Measurements from ENCODE around the gene LINGO4.
A peak's percentile ranks its signal among the peaks of the same experiment; 100 is the strongest.

The LINGO4 gene, protein sequence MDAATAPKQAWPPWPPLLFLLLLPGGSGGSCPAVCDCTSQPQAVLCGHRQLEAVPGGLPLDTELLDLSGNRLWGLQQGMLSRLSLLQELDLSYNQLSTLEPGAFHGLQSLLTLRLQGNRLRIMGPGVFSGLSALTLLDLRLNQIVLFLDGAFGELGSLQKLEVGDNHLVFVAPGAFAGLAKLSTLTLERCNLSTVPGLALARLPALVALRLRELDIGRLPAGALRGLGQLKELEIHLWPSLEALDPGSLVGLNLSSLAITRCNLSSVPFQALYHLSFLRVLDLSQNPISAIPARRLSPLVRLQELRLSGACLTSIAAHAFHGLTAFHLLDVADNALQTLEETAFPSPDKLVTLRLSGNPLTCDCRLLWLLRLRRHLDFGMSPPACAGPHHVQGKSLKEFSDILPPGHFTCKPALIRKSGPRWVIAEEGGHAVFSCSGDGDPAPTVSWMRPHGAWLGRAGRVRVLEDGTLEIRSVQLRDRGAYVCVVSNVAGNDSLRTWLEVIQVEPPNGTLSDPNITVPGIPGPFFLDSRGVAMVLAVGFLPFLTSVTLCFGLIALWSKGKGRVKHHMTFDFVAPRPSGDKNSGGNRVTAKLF

DNA sequence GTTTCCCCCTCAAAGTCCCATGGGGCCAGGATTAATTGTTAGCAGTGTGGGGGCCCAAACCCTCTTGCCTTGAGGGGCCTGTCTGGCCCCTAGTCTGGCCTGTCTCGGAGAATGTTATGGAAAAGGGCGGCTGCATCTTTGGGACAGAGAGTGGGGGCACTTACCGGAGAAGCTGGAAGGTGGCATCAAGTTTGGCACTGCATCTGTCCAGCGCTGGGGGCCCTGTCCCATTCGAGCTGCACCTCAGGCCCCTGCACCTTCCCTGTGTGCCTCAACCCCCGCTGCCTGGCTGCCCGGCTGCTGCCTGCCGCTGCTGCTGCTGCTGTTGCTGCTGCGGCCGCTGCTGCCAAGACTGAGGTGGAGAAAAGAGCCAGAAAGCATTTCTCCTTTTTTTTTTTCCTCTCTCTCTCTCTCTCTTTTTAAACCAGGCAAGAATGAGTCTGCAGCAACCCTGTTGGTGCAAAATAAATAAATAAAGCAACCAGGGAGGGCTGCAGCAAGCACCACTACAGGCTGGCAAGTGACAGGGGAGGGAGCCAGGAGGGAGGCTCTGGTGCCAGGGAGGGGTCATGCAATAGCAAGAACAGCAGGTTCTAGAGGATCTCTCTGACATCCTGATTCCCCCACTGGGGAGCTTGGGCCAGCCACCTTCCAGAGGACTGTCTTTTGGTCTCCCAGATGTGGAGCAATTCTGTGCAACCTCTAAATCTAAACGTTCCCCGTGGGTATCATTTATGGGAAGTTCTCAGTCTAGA lies at the start of gene LINGO4:
Gene LINGO4, minus strand, starts transcription at position 354 of the 755 bp plus-strand sequence. CDS start 2,715 bp downstream, outside the sequence.
- no peak for FAIRE-seq
- DNase-seq (ENCODE audit: low spot score): no peak

DNA sequence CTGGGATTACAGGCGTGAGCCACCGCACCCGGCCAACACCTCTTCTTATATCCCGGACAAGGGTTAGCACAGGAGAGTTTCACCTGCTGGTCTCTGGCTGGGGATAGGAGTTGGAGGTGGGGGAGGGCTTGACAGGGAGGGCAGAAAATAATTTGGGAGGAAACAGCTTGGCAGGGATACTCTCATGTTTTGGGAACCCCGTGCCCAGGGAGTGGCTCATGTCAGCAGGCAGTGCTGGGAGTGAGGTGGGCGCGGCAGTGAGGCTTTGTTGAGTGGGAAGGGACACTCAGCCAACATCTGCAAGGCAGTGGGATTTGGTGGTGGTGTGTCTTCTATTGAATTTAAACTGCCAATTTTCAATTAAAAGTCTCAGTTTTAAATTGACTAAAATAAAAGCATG lies 49.4 kb upstream of the LINGO4 start:
- no peak for DNase-seq (ENCODE audit: low spot score)
- FAIRE-seq: no peak

DNA sequence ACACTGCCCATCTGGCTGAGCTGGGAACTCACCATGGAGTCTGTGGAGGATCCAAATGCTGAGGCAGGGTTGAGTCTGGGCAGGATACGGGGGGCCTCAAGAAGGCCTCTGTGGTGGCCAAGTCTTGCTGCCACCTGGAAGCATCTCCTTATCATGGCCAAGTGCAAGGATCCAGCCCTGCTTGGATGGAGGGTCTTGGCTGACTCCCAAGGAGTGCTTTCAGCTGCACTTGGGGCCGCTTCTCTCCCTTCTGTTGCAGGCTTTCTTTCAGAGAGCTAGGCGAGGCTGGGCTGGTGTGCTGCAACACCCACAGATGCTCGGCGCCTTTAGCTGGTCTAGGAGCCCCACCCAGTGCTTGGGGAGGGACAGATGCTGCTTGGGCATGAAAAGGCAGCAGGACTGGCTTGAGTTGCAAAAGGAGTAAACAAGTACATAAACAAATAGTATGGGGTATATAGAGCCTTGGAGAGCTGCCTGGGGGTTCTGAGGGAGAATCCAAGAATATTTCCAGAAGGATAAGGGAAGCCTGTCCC lies 48.3 kb upstream of the LINGO4 start, which contains the start of gene THEM5:
Gene THEM5, minus strand, starts transcription at position 302 of the 533 bp plus-strand sequence. Its CDS starts 147 bp downstream, at position 155.
- FAIRE-seq (no peak), DNase-seq (ENCODE audit: low spot score) (no peak)

DNA sequence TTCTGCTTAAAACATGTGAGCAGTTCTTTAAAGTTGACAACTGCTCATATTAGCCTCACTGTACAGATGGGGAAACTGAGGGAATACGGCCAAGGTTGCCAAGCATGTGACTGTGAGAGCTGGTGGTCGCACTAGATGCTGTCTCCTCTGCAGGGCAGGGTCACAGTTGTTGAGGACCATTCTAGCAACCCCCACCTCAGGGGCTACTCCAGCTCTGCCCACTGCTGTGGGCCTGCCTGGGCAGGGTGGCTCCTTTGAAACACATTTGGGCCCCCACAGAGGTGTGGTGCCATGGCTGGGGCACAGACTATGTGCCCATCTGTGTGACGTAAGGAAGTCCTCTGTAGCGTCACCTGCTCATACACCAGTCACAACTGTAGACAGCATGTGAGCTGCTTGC lies 47.5 kb upstream of the LINGO4 start:
- FAIRE-seq (no peak), DNase-seq (ENCODE audit: low spot score) (no peak)

DNA sequence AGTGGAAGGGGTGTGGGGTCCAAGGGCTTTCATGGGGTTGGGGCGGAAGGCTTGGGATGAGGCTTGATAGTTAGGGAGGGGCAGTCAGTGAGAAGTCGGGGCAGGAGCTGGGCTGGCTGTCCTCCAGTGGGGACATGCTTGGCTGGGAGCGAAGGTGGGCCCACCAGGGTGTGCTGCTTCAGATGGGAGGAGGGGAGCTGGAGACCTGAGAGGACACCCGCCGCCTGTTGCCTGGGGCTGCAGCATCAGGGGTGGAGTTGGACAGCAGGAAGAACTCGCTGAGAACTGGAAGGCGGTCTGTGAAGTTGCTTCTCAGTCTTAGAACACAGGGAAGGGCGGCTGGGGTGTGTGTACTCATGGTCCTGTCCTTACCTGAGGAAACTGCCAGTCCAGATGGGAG lies 46.7 kb upstream of the LINGO4 start:
- DNase-seq (ENCODE audit: low spot score) (no peak), FAIRE-seq (no peak)

DNA sequence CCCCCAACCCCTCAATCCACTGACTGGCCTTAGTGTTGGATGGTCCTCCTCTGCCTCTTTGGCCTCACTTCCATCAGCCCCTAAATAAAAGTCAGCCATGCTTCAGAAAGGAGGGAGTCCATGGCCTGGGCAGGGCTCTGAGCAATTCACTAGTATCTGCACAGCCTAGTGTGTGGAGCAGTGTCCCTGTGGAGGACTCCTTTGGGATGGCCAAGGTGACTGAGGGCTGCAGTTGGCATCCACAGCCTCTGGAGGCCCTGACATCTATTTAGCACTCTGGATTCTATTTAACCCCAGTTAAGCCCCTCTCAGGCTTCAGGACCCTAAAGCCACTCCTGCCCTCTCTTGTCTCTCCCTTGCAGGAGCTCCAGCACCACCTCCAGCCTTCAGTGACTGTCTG lies 44.7 kb upstream of the LINGO4 start:
- FAIRE-seq (no peak), DNase-seq (ENCODE audit: low spot score) (no peak)

DNA sequence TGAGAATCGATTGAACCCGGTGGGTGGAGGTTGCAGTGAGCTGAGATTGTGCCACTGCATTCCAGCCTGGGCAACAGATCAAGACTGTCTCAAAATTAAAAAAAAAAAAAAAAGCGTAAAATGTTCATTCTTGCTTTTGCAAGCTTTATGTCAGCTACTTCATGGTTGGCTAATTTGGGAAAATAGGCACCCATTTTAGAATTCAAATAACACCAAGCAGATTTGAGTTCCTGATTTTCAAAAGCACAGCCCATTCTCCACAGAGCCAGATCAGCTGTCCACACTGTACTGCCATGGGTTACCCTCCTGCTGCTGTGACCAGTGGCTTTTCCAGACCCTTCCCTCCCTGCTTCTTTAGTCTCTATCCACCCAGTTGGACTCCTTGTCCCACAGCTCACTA lies 43.9 kb upstream of the LINGO4 start:
- DNase-seq (ENCODE audit: low spot score): no peak
- FAIRE-seq: no peak

DNA sequence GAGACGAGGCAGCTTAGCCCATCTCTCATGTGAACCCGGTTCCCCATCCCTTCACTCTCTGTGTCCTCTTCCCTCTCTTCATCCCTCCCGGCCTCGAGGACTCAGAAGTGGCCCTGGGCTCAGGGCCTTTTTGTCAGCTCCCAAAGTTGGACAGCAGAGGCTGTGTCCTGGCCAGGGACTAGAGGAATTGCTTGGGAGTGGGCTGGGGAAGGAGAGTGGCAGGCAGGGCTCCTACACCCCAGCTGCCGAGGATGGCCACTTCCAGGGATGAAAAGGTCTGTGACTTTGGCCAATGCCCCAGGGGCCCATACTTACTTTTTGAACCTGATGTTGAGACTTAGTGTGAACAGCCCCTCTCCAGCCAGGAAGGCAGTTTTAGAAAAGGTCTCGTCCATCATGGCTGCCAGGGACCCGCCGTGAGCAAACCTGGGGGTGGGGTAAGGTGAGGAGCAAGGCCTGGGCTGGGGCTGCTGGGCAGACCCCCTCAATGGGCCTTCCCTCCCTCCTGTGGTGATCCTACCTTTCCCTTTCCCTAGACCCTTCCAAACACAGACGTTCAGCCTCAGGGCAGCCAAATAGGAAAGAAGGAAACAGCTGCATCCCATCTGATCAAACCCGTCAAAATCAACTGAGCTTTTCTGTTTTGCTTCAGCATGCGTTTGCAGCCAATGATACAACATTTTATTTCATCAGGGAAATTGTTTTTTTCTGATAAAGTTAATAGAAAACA lies 42.8 kb upstream of the LINGO4 start:
- FAIRE-seq (no peak), DNase-seq (ENCODE audit: low spot score) (no peak)

DNA sequence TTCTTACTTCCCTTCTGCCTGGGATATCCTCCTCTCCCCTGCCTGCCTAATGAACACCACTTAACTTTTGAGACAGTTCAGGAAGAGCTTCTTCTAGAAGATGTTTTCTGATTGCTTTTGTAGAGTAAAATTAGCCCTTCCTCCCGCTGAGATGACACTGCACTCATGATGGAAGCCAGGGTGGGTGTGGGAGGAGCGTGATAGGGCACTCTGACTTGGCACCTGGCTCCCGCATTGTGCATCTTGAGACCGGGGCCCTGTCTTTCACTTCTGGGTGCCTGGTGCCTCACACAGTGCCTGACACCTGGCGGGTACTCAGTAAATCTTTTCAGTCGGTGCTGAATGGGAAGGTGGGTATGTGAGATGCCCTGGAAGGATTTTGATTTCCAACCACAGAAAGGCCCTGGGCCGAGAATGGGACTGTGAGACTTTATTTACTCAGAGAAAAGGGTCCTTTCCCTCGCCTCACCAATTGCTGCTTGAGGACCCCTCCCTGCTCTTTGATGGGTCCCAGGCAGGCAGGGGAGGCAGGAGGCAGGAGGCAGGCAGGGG lies 41.5 kb upstream of the LINGO4 start:
- FAIRE-seq (no peak), DNase-seq (ENCODE audit: low spot score) (no peak)

DNA sequence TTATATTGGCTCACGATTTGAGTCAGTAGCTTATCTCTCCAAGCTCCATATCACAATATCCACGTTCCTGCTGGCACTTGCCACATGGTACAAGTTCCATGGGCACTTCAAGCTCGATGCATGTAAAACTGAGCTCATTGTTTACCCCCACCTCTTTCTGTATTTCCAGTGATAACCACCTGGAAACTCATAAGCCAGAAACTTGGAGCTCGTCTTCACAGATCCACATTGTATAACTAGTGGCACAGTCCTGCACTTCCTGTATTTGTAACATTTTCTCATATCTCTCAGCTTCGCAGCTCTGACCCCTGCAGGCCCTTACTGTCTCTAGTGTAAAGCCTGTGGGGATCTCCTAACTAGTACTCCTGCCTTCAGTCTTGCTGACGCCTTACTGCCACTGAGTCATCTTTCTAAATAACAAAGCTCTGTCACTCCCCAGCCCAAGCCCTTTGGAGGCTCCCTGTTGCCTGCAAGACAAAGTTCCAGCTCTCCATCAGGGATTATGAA lies 40.9 kb upstream of the LINGO4 start:
- FAIRE-seq: no peak
- DNase-seq (ENCODE audit: low spot score): peak; percentile 73

DNA sequence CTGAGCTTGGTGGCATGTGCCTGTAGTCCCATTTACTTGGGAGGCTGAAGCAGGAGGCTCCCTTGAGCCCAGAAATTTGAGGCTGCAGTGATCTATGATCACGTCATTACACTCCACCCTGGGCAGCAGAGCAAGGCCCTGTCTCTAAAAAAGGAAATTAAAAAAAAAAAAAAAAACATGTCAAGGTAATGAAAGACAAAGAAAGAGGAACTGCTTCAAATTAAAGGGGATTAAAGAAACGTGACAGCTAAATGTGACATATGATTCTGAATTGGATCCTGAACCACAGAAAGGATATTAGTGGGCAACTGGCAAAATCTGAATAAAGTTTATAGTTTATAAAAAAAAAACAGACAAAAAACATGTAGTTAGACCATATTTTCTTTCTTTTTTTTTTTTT lies 38.2 kb upstream of the LINGO4 start:
- FAIRE-seq (no peak), DNase-seq (ENCODE audit: low spot score) (no peak)

DNA sequence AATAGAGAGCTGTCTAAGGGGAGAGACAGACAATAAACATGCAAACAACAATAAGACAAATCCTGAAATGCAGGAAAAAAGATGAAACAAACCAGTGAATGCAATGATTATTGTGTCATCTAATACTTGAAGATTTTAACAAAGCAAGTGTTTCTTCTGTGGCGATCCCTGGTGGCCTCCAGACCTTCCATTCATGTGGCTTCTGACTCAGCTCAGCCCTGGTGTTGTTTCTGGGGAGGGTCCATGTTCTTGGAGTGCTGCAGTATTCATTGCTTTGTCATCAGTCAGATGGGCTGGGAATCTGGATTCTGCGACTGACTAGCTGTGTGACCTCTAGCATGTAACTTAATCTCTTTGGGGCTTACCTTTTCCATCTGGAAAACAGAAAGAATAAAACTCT lies 35.9 kb upstream of the LINGO4 start:
- FAIRE-seq: no peak
- DNase-seq (ENCODE audit: low spot score): peak; percentile 73

DNA sequence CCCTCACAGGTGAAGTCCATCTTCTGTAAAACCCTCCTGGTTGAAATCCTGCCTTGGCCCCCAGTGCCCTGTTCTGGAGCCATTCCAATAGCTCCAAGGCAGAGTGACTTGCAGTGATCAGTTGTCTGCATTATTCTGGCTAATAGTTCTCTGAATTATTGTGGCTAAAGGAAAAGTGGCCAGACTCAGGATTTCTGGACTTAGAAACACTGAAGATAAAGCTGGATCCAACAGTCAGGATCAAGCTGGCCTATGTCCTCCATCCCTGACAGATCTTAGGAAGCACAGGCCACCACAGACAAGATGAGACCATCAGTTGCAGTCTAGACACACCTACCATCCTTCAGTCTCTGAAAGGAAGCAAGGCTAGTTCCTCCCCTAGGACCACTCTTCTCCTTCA lies 35.2 kb upstream of the LINGO4 start:
- DNase-seq (ENCODE audit: low spot score) (no peak), FAIRE-seq (no peak)

DNA sequence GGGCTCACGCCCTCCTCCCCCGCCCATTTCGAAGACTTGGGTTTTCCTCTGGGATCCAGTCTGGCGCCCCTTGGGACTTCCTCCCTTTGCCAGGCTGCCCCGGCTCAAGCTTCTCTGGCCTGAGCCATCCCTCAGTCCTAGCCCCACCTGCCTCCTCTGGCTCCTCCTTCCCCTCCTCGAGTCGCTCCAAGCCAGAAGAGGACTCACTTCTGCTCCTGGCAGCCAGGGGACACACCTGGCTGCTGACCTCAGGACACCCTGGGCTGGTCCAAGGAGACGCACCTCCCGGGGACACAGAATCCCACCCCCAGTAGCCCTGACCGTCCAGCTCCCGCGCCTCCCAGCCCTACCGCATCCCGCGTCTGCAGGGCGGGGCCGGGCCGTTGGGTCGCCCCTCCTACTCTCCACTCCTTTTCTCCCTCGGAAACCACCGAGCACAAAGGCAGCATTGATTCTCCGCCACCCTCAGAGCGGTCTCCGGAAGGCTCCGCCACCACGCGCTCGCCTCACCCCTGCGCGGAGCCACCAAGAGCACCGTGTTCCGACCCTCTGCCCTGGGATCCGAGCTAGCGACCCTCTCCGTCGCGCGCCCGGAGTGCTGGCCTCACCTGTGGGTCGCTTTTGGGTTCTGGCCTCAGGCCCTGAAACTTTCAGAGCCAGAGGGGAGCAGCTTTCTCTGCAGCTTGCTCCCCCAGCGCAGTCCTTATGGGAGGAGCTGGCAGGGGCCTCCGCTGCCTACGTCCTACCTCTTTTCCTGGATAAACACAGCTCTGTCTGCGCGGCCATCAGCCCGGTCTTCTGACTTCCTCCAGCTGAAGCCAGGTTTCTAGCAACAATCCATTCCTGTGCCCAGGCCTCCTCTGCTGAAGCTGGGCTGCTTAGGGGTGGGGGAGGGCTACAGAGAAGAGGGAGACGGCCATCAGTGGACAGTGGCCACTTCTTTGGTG lies 34.5 kb upstream of the LINGO4 start, which contains the start of gene C2CD4D:
Gene C2CD4D, minus strand, starts transcription at position 364 of the 947 bp plus-strand sequence. CDS start 831 bp downstream, outside the sequence.
- FAIRE-seq (no peak), DNase-seq (ENCODE audit: low spot score) (no peak)

DNA sequence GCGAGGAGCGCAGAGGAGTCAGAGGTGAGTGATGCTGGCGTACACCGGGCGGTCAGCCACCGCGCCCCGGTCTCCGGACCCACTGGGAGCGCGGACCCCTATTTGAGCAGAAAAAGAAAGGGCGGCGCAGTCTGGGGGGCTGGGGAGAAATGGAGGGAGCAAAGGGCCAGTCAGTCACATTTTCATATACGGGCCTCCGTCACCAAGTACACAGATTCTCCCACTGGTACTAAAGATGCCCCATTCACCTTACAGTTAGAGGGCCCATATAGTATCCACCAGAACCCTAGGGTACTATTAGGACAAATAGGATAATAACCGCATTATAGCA lies 33.8 kb upstream of the LINGO4 start:
- FAIRE-seq: no peak
- no peak for DNase-seq (ENCODE audit: low spot score)

DNA sequence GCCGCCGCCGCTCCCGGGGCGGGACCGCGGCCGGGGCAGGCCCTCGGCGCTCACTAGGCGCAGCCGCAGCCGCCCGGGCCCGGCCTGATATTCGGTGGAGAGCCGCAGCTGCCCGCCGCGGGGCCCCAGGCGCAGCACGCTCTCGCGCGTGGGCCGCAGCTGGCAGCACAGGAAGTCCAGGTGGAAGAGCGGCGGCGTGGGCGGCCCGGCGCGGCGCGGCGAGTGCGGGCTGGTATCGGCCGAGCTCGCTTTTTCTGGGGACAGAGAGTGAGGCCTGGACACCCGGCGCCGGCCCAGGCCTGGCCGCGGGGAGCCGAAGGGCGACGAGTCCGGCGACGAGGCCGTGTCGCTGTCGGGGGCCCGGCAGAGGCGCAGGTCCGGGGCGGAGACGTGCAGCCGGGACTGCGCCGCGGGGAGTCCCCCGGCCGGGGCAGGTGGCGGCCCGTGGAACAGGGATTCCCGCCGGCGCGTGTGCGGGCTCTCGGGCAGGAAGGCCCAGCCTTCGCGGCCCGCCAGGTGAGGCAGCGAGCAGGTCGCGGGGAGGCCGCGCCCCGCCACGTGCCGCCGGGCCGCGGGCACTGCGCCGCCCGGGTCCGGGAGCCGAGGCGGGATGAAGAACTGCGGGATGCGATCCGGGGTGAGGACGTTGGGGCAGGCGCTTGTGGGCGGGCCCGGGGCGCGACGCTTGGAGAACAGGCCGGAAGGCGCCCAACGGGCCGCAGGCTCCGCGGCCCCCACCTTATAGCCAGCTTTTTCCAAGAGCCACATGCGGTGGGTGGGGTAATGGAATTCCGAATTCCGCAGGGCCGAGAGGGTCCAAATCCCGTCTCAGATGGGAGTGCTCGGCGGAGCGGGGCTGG lies 33.2 kb upstream of the LINGO4 start:
- FAIRE-seq (no peak), DNase-seq (ENCODE audit: low spot score) (no peak)

DNA sequence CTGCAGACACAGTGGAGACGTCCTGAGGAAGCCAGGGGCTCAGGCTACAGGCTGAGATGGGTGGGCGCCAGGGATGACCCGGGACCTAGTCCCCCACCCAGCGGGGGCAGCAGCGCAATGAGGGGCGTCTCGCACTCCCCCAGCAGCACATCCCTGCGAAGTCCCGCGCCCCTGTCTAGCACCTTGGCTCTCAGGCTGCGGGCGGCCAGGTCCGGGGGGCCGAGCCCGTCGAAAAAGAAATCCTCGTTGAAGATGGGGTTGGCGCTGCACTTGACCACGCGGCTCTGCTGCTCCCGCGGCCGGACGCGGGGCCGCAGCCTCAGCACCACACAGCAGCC lies 32.6 kb upstream of the LINGO4 start:
- FAIRE-seq (no peak), DNase-seq (ENCODE audit: low spot score) (no peak)

DNA sequence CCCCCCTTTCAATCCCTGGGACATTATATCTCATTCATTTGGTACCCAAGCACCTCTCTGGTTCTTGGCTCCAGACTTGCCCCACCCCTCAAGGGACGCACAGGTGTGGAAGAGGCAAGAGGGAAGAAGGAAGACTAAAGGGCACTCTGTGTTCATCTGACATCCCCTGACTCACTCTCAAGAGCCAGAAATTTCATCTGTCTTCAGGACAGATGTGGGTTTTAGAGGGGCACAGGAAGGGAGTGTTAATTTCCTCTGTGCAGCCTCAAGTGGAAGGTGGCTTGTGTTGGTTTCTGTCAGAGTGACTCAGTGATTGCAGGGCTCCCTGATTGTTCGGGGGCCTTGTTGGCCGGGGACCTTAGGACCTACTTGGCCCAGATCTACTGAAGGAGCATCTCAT lies 32.0 kb upstream of the LINGO4 start:
- DNase-seq (ENCODE audit: low spot score) (no peak), FAIRE-seq (no peak)

DNA sequence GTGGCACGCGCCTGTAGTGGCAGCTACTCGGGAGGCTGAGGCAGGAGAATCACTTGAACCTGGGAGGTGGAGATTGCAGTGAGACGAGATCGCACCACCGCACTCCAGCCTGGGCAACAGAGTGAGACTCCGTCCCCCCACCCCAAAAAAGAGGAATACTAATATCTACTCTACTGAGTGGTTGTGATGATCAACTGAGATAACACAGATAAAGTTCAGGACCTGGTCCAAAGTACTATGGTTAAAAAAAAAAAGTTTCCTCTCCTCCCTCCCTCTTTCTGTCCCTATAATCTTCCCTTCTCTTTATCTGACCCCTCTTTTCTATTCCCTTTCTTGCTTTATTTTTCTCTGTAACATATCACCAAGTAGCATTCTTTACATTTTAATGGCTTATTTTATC lies 30.4 kb upstream of the LINGO4 start:
- FAIRE-seq: no peak
- no peak for DNase-seq (ENCODE audit: low spot score)

Data from urothelium cell line (cell line).